Common myeloid progenitor, CD34-positive (primary cell): Measurements from ENCODE around the gene PYM1.
A peak's percentile ranks its signal among the peaks of the same experiment; 100 is the strongest.

Experiments
- CTCF ChIA-PET: fragments of 350-600 bp; sonication (Branson Sonifier 250); formaldehyde crosslinking; loops from one replicate; lab custom pipeline; 2021; ENCODE audit warnings: antibody characterized with exemption; lab: Charles Lee
- POLR2A ChIA-PET: fragments of 350-600 bp; sonication (Branson Sonifier 250); formaldehyde crosslinking; loops from one replicate; lab custom pipeline; 2021; ENCODE audit warnings: antibody characterized with exemption; lab: Charles Lee
- DNase-seq, 3 donors: peaks; one replicate each; pipeline versions ENCODE4 v3.0.0 to v3.0.0-alpha.2; 2013
- H3K27ac ChIP-seq, 2 experiments: 1 replicate in 1 of 2; 2 replicates in 1 of 2; pipeline ENCODE4 v1.7.0; 2013; ENCODE audit warnings: inconsistent platforms in 2 of 2, low read length in 2 of 2, mild to moderate bottlenecking in 2 of 2, low read depth in 1 of 2, moderate library complexity in 1 of 2; ENCODE audit not compliant: severe bottlenecking in 2 of 2, insufficient read depth in 1 of 2, poor library complexity in 1 of 2
- H3K27me3 ChIP-seq, 5 experiments: replicated peaks in 2 of 5; 1 replicate in 3 of 5; 2 replicates in 2 of 5; pipeline versions ENCODE4 v1.6.1 to v1.7.0; 2013; ENCODE audit warnings: low read length in 4 of 5, mild to moderate bottlenecking in 2 of 5, moderate library complexity in 2 of 5, inconsistent platforms in 1 of 5; ENCODE audit not compliant: insufficient read depth in 5 of 5, control insufficient read depth in 4 of 5
- H3K36me3 ChIP-seq, 4 experiments: 1 replicate in 2 of 4; 2 replicates in 2 of 4; pipeline versions ENCODE4 v1.6.1 to v1.7.0; 2013; ENCODE audit warnings: low read length in 3 of 4, control low read depth in 1 of 4, mild to moderate bottlenecking in 1 of 4; ENCODE audit not compliant: control insufficient read depth in 4 of 4, insufficient read depth in 4 of 4
- H3K4me1 ChIP-seq, 4 experiments: 1 replicate in 3 of 4; 2 replicates in 1 of 4; pipeline versions ENCODE4 v1.6.1 to v1.7.1; 2013; ENCODE audit warnings: low read length in 3 of 4, mild to moderate bottlenecking in 3 of 4, control low read depth in 1 of 4, inconsistent platforms in 1 of 4, moderate library complexity in 1 of 4; ENCODE audit not compliant: control insufficient read depth in 4 of 4, insufficient read depth in 4 of 4; ENCODE audit errors: control extremely low read depth in 1 of 4
- H3K4me3 ChIP-seq, 7 experiments: 1 replicate in 4 of 7; 2 replicates in 3 of 7; pipeline versions ENCODE4 v1.5.1 to v1.7.0; 2013; ENCODE audit warnings: mild to moderate bottlenecking in 7 of 7, low read length in 6 of 7, moderate library complexity in 6 of 7, inconsistent platforms in 2 of 7, low read depth in 2 of 7, control low read depth in 1 of 7; ENCODE audit not compliant: insufficient read depth in 4 of 7, control insufficient read depth in 1 of 7; ENCODE audit errors: extremely low read depth in 1 of 7
- H3K9me3 ChIP-seq, 5 experiments: 1 replicate in 4 of 5; 2 replicates in 1 of 5; pipeline versions ENCODE4 v1.6.1 to v1.7.1; 2013; ENCODE audit warnings: low read length in 4 of 5, mild to moderate bottlenecking in 2 of 5, inconsistent platforms in 1 of 5, low read depth in 1 of 5, moderate library complexity in 1 of 5; ENCODE audit not compliant: control insufficient read depth in 4 of 5, insufficient read depth in 2 of 5; ENCODE audit errors: control extremely low read depth in 1 of 5
- WGBS: methylation state at CpG from one replicate; pipeline ENCODE4 v1.1.5; 2013; ENCODE audit not compliant: insufficient coverage; 5-methylcytosine and 5-hydroxymethylcytosine counted together

Gene PYM1

GRCh38 chr12:55972042-55972441 lies 44.3 kb upstream of the PYM1 start:
- POLR2A ChIA-PET = no interaction called here
- Histone ChIP-seq H3K27ac (peak overlapping the region; percentile 6 to 93), H3K4me3 (peak overlapping the region in 3 of 7 experiments; percentile 8 to 97 (median 90)), H3K36me3 (peaks cover 5 to 49% (median 8%) of the 10 kb centered on the region in 4 experiments), H3K27me3 (no peaks in the 10 kb centered on the region), H3K4me1 (peaks cover 19 to 38% (median 28%) of the 10 kb centered on the region in 4 experiments), H3K9me3 (no peaks in the 10 kb centered on the region)
- 67% methylated on average over 1 of the region's 3 CpGs for WGBS
- CTCF ChIA-PET = interaction anchor here (0.5 kb wide), 1 partner anchor 213 kb away, joined by 4 read pairs; no protein-coding TSS in a partner anchor
- DNase-seq = peak in 1 of 3 donors; percentile 8

- H3K9me3 ChIP-seq = no peaks in the 10 kb centered on the region
- peaks cover 5 to 43% (median 8%) of the 10 kb centered on the region in 4 experiments for H3K36me3 ChIP-seq
- POLR2A ChIA-PET = no interaction called here
- 100% methylated on average over 7 of the region's 7 CpGs for WGBS
- CTCF ChIA-PET = interaction anchor here (0.9 to 1.7 kb wide), 3 partner anchors 12 to 31 kb away, joined by 4 to 5 read pairs (median 4); no protein-coding TSS in a partner anchor
- no peak overlapping the region for H3K27ac ChIP-seq
- H3K27me3 ChIP-seq = no peaks in the 10 kb centered on the region
- DNase-seq = no peak
- H3K4me3 ChIP-seq = no peak overlapping the region
- peaks cover 24 to 46% (median 36%) of the 10 kb centered on the region in 4 experiments for H3K4me1 ChIP-seq
Measured at GRCh38 chr12:55970775-55971174, 43.1 kb upstream of the PYM1 start.

GRCh38 chr12:55969356-55969755 lies 41.7 kb upstream of the PYM1 start:
- CTCF ChIA-PET = interaction anchor here (1.0 to 3.0 kb wide), 3 partner anchors 10 to 72 kb away, joined by 3 to 18 read pairs (median 4); no protein-coding TSS in a partner anchor
- H3K4me3 ChIP-seq = no peak overlapping the region
- H3K27me3 ChIP-seq = no peaks in the 10 kb centered on the region
- H3K36me3 ChIP-seq = peaks cover 5 to 43% (median 8%) of the 10 kb centered on the region in 4 experiments
- peaks cover 19 to 34% (median 27%) of the 10 kb centered on the region in 4 experiments for H3K4me1 ChIP-seq
- DNase-seq = no peak
- no peak overlapping the region for H3K27ac ChIP-seq
- WGBS = 100% methylated on average over 3 of the region's 4 CpGs
- H3K9me3 ChIP-seq = no peaks in the 10 kb centered on the region
- POLR2A ChIA-PET = no interaction called here

GRCh38 chr12:55966408-55967281 lies 39.0 kb upstream of the PYM1 start, which contains the start of gene CDK2:
CDK2 (plus strand) TSS chr12:55966830; CDS start chr12:55967009, 179 bp downstream.
- peak; percentile 79 to 80 (median 79) for DNase-seq
- WGBS = under 1% methylated on average over 32 of the region's 45 CpGs
- ChIA-PET CTCF (interaction anchor here (1.9 kb wide), 1 partner anchor 62 kb away, joined by 5 read pairs; no protein-coding TSS in a partner anchor), POLR2A (no interaction called here)
- Histone ChIP-seq H3K4me1 (peaks cover 10 to 22% (median 17%) of the 10 kb centered on the region in 4 experiments), H3K4me3 (peak within 1 kb of the TSS; percentile 83 to 97 (median 87)), H3K27ac (peak within 1 kb of the TSS; percentile 42 to 81), H3K9me3 (no peaks in the 10 kb centered on the region), H3K27me3 (no peaks in the 10 kb centered on the region), H3K36me3 (peaks cover 2 to 36% (median 8%) of the 10 kb centered on the region in 4 experiments)

- Histone ChIP-seq H3K4me1 (peaks cover 10 to 22% (median 17%) of the 10 kb centered on the region in 4 experiments), H3K36me3 (peaks cover 0 to 29% (median 3%) of the 10 kb centered on the region in 4 experiments), H3K9me3 (no peaks in the 10 kb centered on the region), H3K4me3 (peak within 1 kb of the TSS; percentile 83 to 97 (median 87)), H3K27me3 (no peaks in the 10 kb centered on the region), H3K27ac (peak within 1 kb of the TSS; percentile 42 to 81)
- peak in 2 of 3 donors; percentile 25 to 34 for DNase-seq
- ChIA-PET POLR2A (no interaction called here), CTCF (interaction anchor here (1.4 kb wide), 1 partner anchor 17 kb away, joined by 3 read pairs; no protein-coding TSS in a partner anchor)
- 17% methylated on average over 1 of the region's 4 CpGs for WGBS
Measured at GRCh38 chr12:55965941-55966407, 38.3 kb upstream of the PYM1 start, which contains the start of gene PMEL. PMEL (minus strand) TSS chr12:55966042; CDS start chr12:55966011, 31 bp downstream.

GRCh38 chr12:55965240-55965639 lies 37.5 kb upstream of the PYM1 start:
- H3K36me3 ChIP-seq = peaks cover 0 to 22% (median 1%) of the 10 kb centered on the region in 4 experiments
- CTCF ChIA-PET = interaction anchor here (1.4 kb wide), 1 partner anchor 17 kb away, joined by 3 read pairs; no protein-coding TSS in a partner anchor
- 92% methylated on average over 3 of the region's 5 CpGs for WGBS
- no peaks in the 10 kb centered on the region for H3K9me3 ChIP-seq
- H3K4me1 ChIP-seq = peaks cover 10 to 22% (median 17%) of the 10 kb centered on the region in 4 experiments
- no peak for DNase-seq
- no peaks in the 10 kb centered on the region for H3K27me3 ChIP-seq
- no peak overlapping the region for H3K27ac ChIP-seq
- POLR2A ChIA-PET = no interaction called here
- H3K4me3 ChIP-seq = no peak overlapping the region
